HG03558 (cell line): ENCODE results near the gene SV2B.
"Not testable (repeated sequence)": the region's sequence is repeated elsewhere in the genome, so short reads cannot be mapped to it uniquely, and the experiment has no call there.

Source experiments
- ATAC-seq: cut with Tn5 transposase; IDR thresholded peaks from one replicate; pipeline ENCODE4 v1.9.1; 2021; ENCODE audit warnings: moderate number of reproducible peaks; ENCODE audit not compliant: unreplicated experiment; ENCODE audit errors: extremely low read depth

Gene SV2B

GRCh38 chr15:91099995-91100813, at the start of gene SV2B:
SV2B (plus strand) TSS chr15:91100257; CDS start chr15:91226264, 126,007 bp downstream.
- no peak for ATAC-seq

- ATAC-seq = no peak
These were observed 48.8 kb upstream of the SV2B start for GRCh38 chr15:91051248-91051647.

GRCh38 chr15:91054816-91055215, 45.2 kb upstream of the SV2B start:
- no peak for ATAC-seq

GRCh38 chr15:91055548-91056331, 44.3 kb upstream of the SV2B start:
- ATAC-seq = no peak

GRCh38 chr15:91061230-91061629, 38.8 kb upstream of the SV2B start:
- ATAC-seq = no peak

GRCh38 chr15:91061997-91062396, 38.1 kb upstream of the SV2B start:
- ATAC-seq = no peak

GRCh38 chr15:91065505-91065904, 34.6 kb upstream of the SV2B start:
- ATAC-seq = no peak

GRCh38 chr15:91067036-91067435, 33.0 kb upstream of the SV2B start:
- no peak for ATAC-seq

- ATAC-seq = no peak
These were observed 31.6 kb upstream of the SV2B start for GRCh38 chr15:91068436-91068835.

GRCh38 chr15:91068966-91069365, 31.1 kb upstream of the SV2B start:
- no peak for ATAC-seq

- ATAC-seq = no peak
These were observed 29.2 kb upstream of the SV2B start for GRCh38 chr15:91070872-91071271.

GRCh38 chr15:91072161-91072560, 27.9 kb upstream of the SV2B start:
- ATAC-seq = no peak

- ATAC-seq = no peak
These were observed 27.0 kb upstream of the SV2B start for GRCh38 chr15:91073077-91073476.

GRCh38 chr15:91073768-91074167, 26.3 kb upstream of the SV2B start:
- no peak for ATAC-seq

GRCh38 chr15:91075739-91076138, 24.3 kb upstream of the SV2B start:
- ATAC-seq = no peak

GRCh38 chr15:91077029-91077428, 23.0 kb upstream of the SV2B start:
- no peak for ATAC-seq

- ATAC-seq = not testable (repeated sequence)
These were observed 6.2 kb upstream of the SV2B start for GRCh38 chr15:91093866-91094265.

- no peak for ATAC-seq
These were observed 1.6 kb upstream of the SV2B start for GRCh38 chr15:91098451-91098850.

GRCh38 chr15:91099616-91099994, 452 bp upstream of the SV2B start:
- no peak for ATAC-seq

GRCh38 chr15:91100814-91101607, 954 bp downstream of the SV2B start:
- no peak for ATAC-seq

- ATAC-seq = no peak
These were observed 1.5 kb downstream of the SV2B start for GRCh38 chr15:91101608-91101920.
